Left ventricle myocardium superior (tissue), 1 donor: ENCODE data around the gene EIF5A. TPM values are rescaled to one million over a fixed set of nuclear protein-coding genes. Genes with fewer than 3 reads are reported as not detected.

ENCODE experiments used
- ATAC-seq: fragments of 200-7000 bp; cut with Tn5 transposase; one replicate; pipeline ENCODE4 v1.9.1; 2020; ENCODE audit warnings: mild to moderate bottlenecking, moderate library complexity
- DNase-seq: peaks from one replicate; pipeline ENCODE4 v3.0.0-alpha.2; 2020
- intact Hi-C: fragments of 100-400 bp; cut with micrococcal nuclease; formaldehyde crosslinking; loops from one replicate; pipeline ENCODE4 v1.11.0; 2022
- total RNA-seq: library from RNA; stranded (reverse); fragmentation: NEBNext Ultra II Directional; extraction: Animal tissue kit (Norgen Biotek cat#: 25700); gene quantifications from one replicate; pipeline ENCODE4 v1.2.1, GENCODE V29; 2021
- donor health status: DM: no; HTN: yes; CAD: no; lungs with severe emphysema.

Gene EIF5A
- total RNA-seq, 1 donor from 2014 or later: 311 TPM

GRCh38 chr17:7283471-7284216 is 23.8 kb upstream of the EIF5A start:
- ATAC-seq (no peak), DNase-seq (no peak)
- intact Hi-C loops: no loop called here

GRCh38 chr17:7284911-7285310 is 22.5 kb upstream of the EIF5A start:
- DNase-seq (no peak), ATAC-seq (no peak)
- intact Hi-C loops: no loop called here

GRCh38 chr17:7285679-7286078 is 21.7 kb upstream of the EIF5A start:
- ATAC-seq (no peak), DNase-seq (no peak)
- intact Hi-C loops: no loop called here

- peak; percentile 37 for DNase-seq
- intact Hi-C loops: no loop called here
- ATAC-seq: peak; percentile 33
Measured at GRCh38 chr17:7289256-7290032, 18.0 kb upstream of the EIF5A start.

- DNase-seq (peak; percentile 26), ATAC-seq (no peak)
- intact Hi-C loops: no loop called here
Measured at GRCh38 chr17:7290166-7290565, 17.3 kb upstream of the EIF5A start.

GRCh38 chr17:7290685-7291084 is 16.7 kb upstream of the EIF5A start:
- no peak for DNase-seq
- no peak for ATAC-seq
- intact Hi-C loops: no loop called here

GRCh38 chr17:7292194-7292593 is 15.2 kb upstream of the EIF5A start:
- no peak for ATAC-seq
- DNase-seq: no peak
- intact Hi-C loops: no loop called here

GRCh38 chr17:7292729-7293128 is 14.7 kb upstream of the EIF5A start:
- no peak for ATAC-seq
- DNase-seq: peak; percentile 48
- intact Hi-C loops: no loop called here

GRCh38 chr17:7293159-7293558 is 14.3 kb upstream of the EIF5A start:
- intact Hi-C loops: no loop called here
- DNase-seq (no peak), ATAC-seq (no peak)

- intact Hi-C loops: no loop called here
- DNase-seq (peak; percentile 52), ATAC-seq (no peak)
Measured at GRCh38 chr17:7293816-7294613, 13.4 kb upstream of the EIF5A start.

- intact Hi-C loops: no loop called here
- peak; percentile 83 for DNase-seq
- ATAC-seq: peak; percentile 36
Measured at GRCh38 chr17:7294614-7295153, 12.7 kb upstream of the EIF5A start, which contains the start of gene YBX2. Gene YBX2, minus strand, starts transcription at chr17:7294639. Its CDS starts 139 bp downstream, at chr17:7294500.

GRCh38 chr17:7295230-7296180 is 11.9 kb upstream of the EIF5A start:
- DNase-seq (no peak), ATAC-seq (no peak)
- intact Hi-C loops: loop anchor here (2.0 kb wide), 1 partner anchor 15 kb away; the partner anchor contains the start of gene SLC2A4

GRCh38 chr17:7296189-7296861 is 11.1 kb upstream of the EIF5A start:
- DNase-seq (peak; percentile 93), ATAC-seq (peak; percentile 88)
- intact Hi-C loops: loop anchor here (2.0 kb wide), 1 partner anchor 16 kb away; the partner anchor contains the start of gene SLC2A4

- no peak for ATAC-seq
- no peak for DNase-seq
- intact Hi-C loops: no loop called here
Measured at GRCh38 chr17:7304179-7304578, 3.2 kb upstream of the EIF5A start.

- DNase-seq: peak; percentile 74
- peak; percentile 20 for ATAC-seq
- intact Hi-C loops: no loop called here
Measured at GRCh38 chr17:7307686-7308624, 527 bp downstream of the EIF5A start.

- DNase-seq: peak; percentile 61
- intact Hi-C loops: no loop called here
Measured at GRCh38 chr17:7308625-7309433, 1.4 kb downstream of the EIF5A start.

More at GRCh38 chr17:7308625-7309433, 1.4 kb downstream of the EIF5A start:
- ATAC-seq: peak; percentile 16
